GM12878 (cell line): ENCODE data around the gene AGBL1. TPM values are rescaled to one million over a fixed set of nuclear protein-coding genes. Genes with fewer than 3 reads are reported as not detected.

Source experiments
- ATAC-seq: fragments of 200-7000 bp; cut with Tn5 transposase; 3 replicates; pipeline ENCODE4 v1.9.1; 2020; ENCODE audit warnings: mild to moderate bottlenecking, moderate library complexity
- BruUV-seq: library from RNA; stranded (reverse); fragments of 400-500 nt; replicated peaks from 2 replicates; lab custom pipeline; 2021; lab: Mats Ljungman, UMichigan
- CTCF ChIA-PET: fragments of 300-600 bp; sonication (Branson Sonifier 250); formaldehyde crosslinking; extraction: SDS; loops from one replicate; lab custom pipeline; 2021; ENCODE audit warnings: inconsistent platforms; lab: Yijun Ruan, JAX
- POLR2A ChIA-PET: fragments of 350-600 bp; formaldehyde crosslinking; extraction: SDS; loops from one replicate; lab custom pipeline; 2021; ENCODE audit warnings: inconsistent platforms; lab: Charles Lee
- RAD21 ChIA-PET: fragments of 300-600 bp; sonication (Branson Sonifier 250); formaldehyde crosslinking; loops from one replicate; lab custom pipeline; 2023; ENCODE audit warnings: antibody characterized with exemption; ENCODE audit not compliant: unreplicated experiment; lab: Charles Lee
- SMC1A ChIA-PET: fragments of 300-600 bp; sonication (Branson Sonifier 250); formaldehyde crosslinking; loops from one replicate; lab custom pipeline; 2023; ENCODE audit not compliant: unreplicated experiment, uncharacterized antibody; lab: Charles Lee
- DNase-seq: peaks from one replicate; pipeline ENCODE4 v3.0.0-alpha.2; 2011; ENCODE audit warnings: low read depth, low spot score
- FAIRE-seq: peaks from 3 replicates; lab custom pipeline; 2011; peaks lifted over from hg19 to GRCh38; lab: Jason Lieb, UNC
- H2AFZ ChIP-seq: 2 replicates; pipeline ENCODE4 v1.6.0; 2011; ENCODE audit warnings: low read depth, low read length, control low read depth; ENCODE audit not compliant: control insufficient read depth
- H3K27ac ChIP-seq: 2 replicates; pipeline ENCODE4 v1.5.1; 2011; ENCODE audit warnings: control low read depth; ENCODE audit not compliant: control insufficient read depth, insufficient read depth
- H3K27me3 ChIP-seq, 2 experiments: replicated peaks in 1 of 2; 2 replicates each; pipeline versions ENCODE4 v1.6.0 to v1.6.1; 2011; ENCODE audit warnings: low read length in 1 of 2; ENCODE audit not compliant: control insufficient read depth in 2 of 2, insufficient read depth in 2 of 2
- H3K36me3 ChIP-seq, 2 experiments: 2 replicates each; pipeline ENCODE4 v1.5.1; 2011; ENCODE audit warnings: low read length in 1 of 2; ENCODE audit not compliant: control insufficient read depth in 2 of 2, insufficient read depth in 2 of 2
- H3K4me1 ChIP-seq: 2 replicates; pipeline ENCODE4 v1.6.1; 2011; ENCODE audit warnings: mild to moderate bottlenecking, low read length, moderate library complexity, mixed read lengths; ENCODE audit not compliant: control insufficient read depth, insufficient read depth
- H3K4me2 ChIP-seq: 2 replicates; pipeline ENCODE4 v1.6.0; 2011; ENCODE audit warnings: control low read depth; ENCODE audit not compliant: control insufficient read depth, insufficient read depth
- H3K4me3 ChIP-seq: fragments of 200-600 bp; sonication (generic); 2 replicates; pipeline ENCODE4 v1.5.1; 2016
- H3K79me2 ChIP-seq: 2 replicates; pipeline ENCODE4 v1.6.0; 2011; ENCODE audit warnings: low read length; ENCODE audit not compliant: control insufficient read depth, insufficient read depth
- H3K9ac ChIP-seq: 2 replicates; pipeline ENCODE4 v1.8.0; 2011; ENCODE audit warnings: low read length, control low read depth, mixed read lengths; ENCODE audit not compliant: control insufficient read depth, insufficient read depth
- H3K9me3 ChIP-seq: replicated peaks from 3 replicates; pipeline ENCODE4 v1.5.1; 2011; ENCODE audit warnings: mild to moderate bottlenecking, low read length; ENCODE audit not compliant: control insufficient read depth, insufficient read depth
- H4K20me1 ChIP-seq: 2 replicates; pipeline ENCODE4 v1.6.0; 2011; ENCODE audit not compliant: control insufficient read depth, insufficient read depth
- ATF7 ChIP-seq: fragments of 450-650 bp; IDR thresholded peaks from 2 replicates; pipeline ENCODE4 v1.6.1; 2016; ENCODE audit warnings: low read depth, mild to moderate bottlenecking
- BACH1 ChIP-seq: fragments of 450-650 bp; IDR thresholded peaks from 2 replicates; pipeline ENCODE4 v1.6.1; 2017; ENCODE audit warnings: mild to moderate bottlenecking, borderline replicate concordance
- CBX5 ChIP-seq: sonication (generic); IDR thresholded peaks from 2 replicates; pipeline ENCODE4 v1.6.1; 2016; ENCODE audit warnings: low read depth, moderate library complexity, mild to moderate bottlenecking, inconsistent platforms
- CHD1 ChIP-seq: IDR thresholded peaks from 2 replicates; pipeline ENCODE4 v1.6.1; 2012; ENCODE audit warnings: low read depth, low read length, improper control_type of control experiment
- CREB1 ChIP-seq: IDR thresholded peaks from 2 replicates; pipeline ENCODE4 v1.6.1; 2012; ENCODE audit warnings: low read depth, mild to moderate bottlenecking, inconsistent platforms
- CREM ChIP-seq: IDR thresholded peaks from 2 replicates; pipeline ENCODE4 v1.6.1; 2014; ENCODE audit warnings: antibody characterized with exemption, low read depth
- EGR1 ChIP-seq, 2 experiments: IDR thresholded peaks; 1 replicate in 1 of 2; 2 replicates in 1 of 2; pipeline ENCODE4 v1.6.1; 2011 to 2012; ENCODE audit warnings: low read depth in 2 of 2, low read length in 2 of 2, borderline replicate concordance in 1 of 2, mild to moderate bottlenecking in 1 of 2, moderate library complexity in 1 of 2
- ETV6 ChIP-seq, 2 experiments: fragments of 450-650 bp in 1 of 2; IDR thresholded peaks in 1 of 2; conservative IDR thresholded peaks in 1 of 2; 2 replicates each; pipeline ENCODE4 v1.6.1; 2014; ENCODE audit warnings: antibody characterized with exemption in 1 of 2, borderline replicate concordance in 1 of 2, low read depth in 1 of 2, mild to moderate bottlenecking in 1 of 2, moderate library complexity in 1 of 2
- FOXK2 ChIP-seq: fragments of 450-650 bp; IDR thresholded peaks from 2 replicates; pipeline ENCODE4 v1.6.1; 2017; ENCODE audit warnings: mild to moderate bottlenecking, moderate library complexity
- KDM1A ChIP-seq: fragments of 200-600 bp; sonication (generic); IDR thresholded peaks from 2 replicates; pipeline ENCODE4 v1.6.1; 2016; ENCODE audit warnings: borderline replicate concordance
- NBN ChIP-seq: fragments of 450-650 bp; IDR thresholded peaks from 2 replicates; pipeline ENCODE4 v1.6.1; 2016
- NFIC ChIP-seq: IDR thresholded peaks from 2 replicates; pipeline ENCODE4 v1.6.1; 2012; ENCODE audit warnings: low read depth, mild to moderate bottlenecking, inconsistent platforms, low read length, moderate library complexity
- RAD21 ChIP-seq: IDR thresholded peaks from 2 replicates; pipeline ENCODE4 v1.6.1; 2011; ENCODE audit warnings: mild to moderate bottlenecking, low read depth, low read length, moderate library complexity; ENCODE audit not compliant: insufficient read depth
- SP1 ChIP-seq: IDR thresholded peaks from one replicate; pipeline ENCODE4 v1.6.1; 2011; ENCODE audit warnings: low read depth, low read length
- STAT3 ChIP-seq: IDR thresholded peaks from 2 replicates; pipeline ENCODE4 v1.6.1; 2011; ENCODE audit warnings: low read depth, low read length, improper control_type of control experiment
- TARDBP ChIP-seq: IDR thresholded peaks from 2 replicates; pipeline ENCODE4 v1.6.1; 2016; ENCODE audit warnings: borderline replicate concordance
- WGBS: methylation state at CpG from one replicate; pipeline ENCODE4 v1.1.6; 2016; ENCODE audit warnings: low lambda C conversion rate; ENCODE audit not compliant: insufficient replicate concordance, insufficient coverage; ENCODE audit errors: missing lambda C conversion rate; 5-methylcytosine and 5-hydroxymethylcytosine counted together
- in situ Hi-C: fragments of 300-500 bp; cut with MboI; formaldehyde crosslinking; loops from 9 replicates; pipeline ENCODE4 v1.14.3; 2018; ENCODE audit warnings: mixed read lengths
- intact Hi-C: fragments of 100-400 bp; cut with micrococcal nuclease; formaldehyde crosslinking; loops from one replicate; pipeline ENCODE4 v1.14.2; 2022; ENCODE audit not compliant: unreplicated experiment
- polyA plus RNA-seq, 11 experiments: library from polyadenylated mRNA; depleted of rRNA in 4 of 11; unstranded in 6 of 11; stranded (reverse) in 5 of 11; fragments of >200 nt; fragmentation: Nextera tagmentation in 4 of 11; fragmentation: Illumina TruSeq in 1 of 11; extraction: Ambion mirVana in 4 of 11; extraction: Trizol in 1 of 11; gene quantifications; 1 replicate in 1 of 11; 2 replicates in 10 of 11; pipeline versions ENCODE4 v1.2.1 to v1.2.3, GENCODE V29; 2011 to 2016; ENCODE audit warnings: inconsistent platforms in 2 of 11, missing spikeins in 2 of 11, low read depth in 1 of 11
- total RNA-seq, 4 experiments: library from RNA; depleted of rRNA in 3 of 4; stranded (reverse); fragments of >200 nt in 3 of 4; fragmentation: Illumina TruSeq in 1 of 4; extraction: Trizol in 1 of 4; gene quantifications; 2 replicates each; pipeline versions ENCODE4 v1.2.1 to v1.2.3, GENCODE V29; 2013 to 2021

Gene AGBL1
- total and polyA plus RNA-seq, 10 of the 15 experiments (the other 5 are each of a cell fraction or from before 2014, with no cell fraction given) = not detected

DNA sequence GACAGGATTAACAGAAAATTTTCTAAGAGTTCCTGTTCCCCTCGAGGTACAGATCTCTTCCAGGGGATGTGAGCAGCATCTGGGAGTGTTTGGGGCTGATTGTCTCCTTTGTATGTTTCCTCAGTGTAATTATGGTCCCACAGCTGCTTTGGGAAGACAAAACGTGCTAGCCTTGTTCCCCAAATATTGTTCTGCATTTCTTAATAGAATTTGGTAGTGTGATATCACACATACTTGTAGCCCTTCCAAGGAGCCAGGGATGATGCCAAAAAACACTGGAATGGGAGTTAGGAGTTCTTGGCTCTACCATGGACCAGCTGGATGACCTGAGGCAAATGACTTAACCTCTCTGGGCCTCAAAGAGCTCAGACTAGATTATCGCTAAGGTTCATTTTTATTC is 19.0 kb upstream of the AGBL1 start:
- RAD21 ChIA-PET = no interaction called here
- no peaks in the 10 kb centered on the region for H3K9me3 ChIP-seq
- H3K27ac ChIP-seq = no peak overlapping the region
- H3K27me3 ChIP-seq = no peaks in the 10 kb centered on the region
- TF ChIP-seq RAD21 = no peak
- no peak for TF ChIP-seq ETV6 (conservative IDR thresholded peaks at IDR 0.05 in 1 of 2, IDR thresholded peaks at IDR 0.05 in 1 of 2; ENCODE audit: borderline replicate concordance in 1 of 2, low read depth in 1 of 2)
- TF ChIP-seq CREB1 = no peak
- no peak for TF ChIP-seq SP1
- TF ChIP-seq KDM1A = no peak
- TF ChIP-seq EGR1 (IDR thresholded peaks at IDR 0.05; ENCODE audit: borderline replicate concordance in 1 of 2, low read depth in 2 of 2, low read length in 2 of 2) = no peak
- no peak for TF ChIP-seq ATF7
- TF ChIP-seq NBN = no peak
- no peak for TF ChIP-seq CHD1
- TF ChIP-seq STAT3 = no peak
- no peak for TF ChIP-seq TARDBP
- TF ChIP-seq FOXK2 = no peak
- no peak for TF ChIP-seq BACH1
- no peak for TF ChIP-seq CREM
- TF ChIP-seq NFIC = no peak
- no peak for TF ChIP-seq CBX5
- TF ChIP-seq, all 136 proteins: peak for 0
- in situ Hi-C loops = no loop called here
- Histone ChIP-seq H3K79me2 (no peaks in the 10 kb centered on the region), H3K9ac (no peak overlapping the region), H3K4me2 (no peak overlapping the region), H3K36me3 (no peaks in the 10 kb centered on the region), H3K4me1 (no peaks in the 10 kb centered on the region), H2AFZ (no peak overlapping the region), H3K4me3 (no peak overlapping the region), H4K20me1 (no peaks in the 10 kb centered on the region)
- ChIA-PET CTCF (interaction anchor here (1.0 kb wide), 1 partner anchor 10 kb away, joined by 3 read pairs; no protein-coding TSS in a partner anchor), SMC1A (no interaction called here), POLR2A (no interaction called here)
- no TSS peak for BruUV-seq
- intact Hi-C loops = no loop called here
- DNase-seq (no peak), ATAC-seq (no peak), FAIRE-seq (no peak)
- WGBS = 22% methylated on average over 3 of the region's 3 CpGs
